H1 (cell line): ENCODE measurements around the gene ARMC5. TPM values are rescaled to one million over a fixed set of nuclear protein-coding genes. Genes with fewer than 3 reads are reported as not detected.

ENCODE experiments used
- CTCF ChIA-PET: fragments of 300-600 bp; sonication (Branson Sonifier 250); formaldehyde crosslinking; loops from one replicate; lab custom pipeline; 2021; ENCODE audit not compliant: partially characterized antibody; lab: Charles Lee
- POLR2A ChIA-PET: fragments of 300-600 bp; sonication (Branson Sonifier 250); formaldehyde crosslinking; loops from one replicate; lab custom pipeline; 2021; ENCODE audit warnings: inconsistent platforms; ENCODE audit not compliant: partially characterized antibody; lab: Charles Lee
- DNase-seq, 2 experiments: peaks; one replicate each; pipeline versions ENCODE4 v3.0.0 to v3.0.0-alpha.2; 2010 to 2022; ENCODE audit warnings: low spot score in 2 of 2, low read depth in 1 of 2, mixed read lengths in 1 of 2
- FAIRE-seq: peaks from 2 replicates; lab custom pipeline; 2011; peaks lifted over from hg19 to GRCh38; lab: Jason Lieb, UNC
- H2AFZ ChIP-seq: 2 replicates; pipeline ENCODE4 v1.8.1; 2012; ENCODE audit warnings: low read length, inconsistent platforms
- H2AK5ac ChIP-seq: 2 replicates; pipeline ENCODE4 v1.6.1; 2013; ENCODE audit warnings: low read depth, low read length
- H2BK120ac ChIP-seq: replicated peaks from 2 replicates; pipeline ENCODE3; 2013; ENCODE audit warnings: low read depth, low read length, inconsistent platforms
- H2BK12ac ChIP-seq: 2 replicates; pipeline ENCODE4 v1.6.1; 2013; ENCODE audit warnings: low read depth, low read length
- H2BK15ac ChIP-seq: 2 replicates; pipeline ENCODE4 v1.6.1; 2013; ENCODE audit warnings: low read length
- H2BK20ac ChIP-seq: 2 replicates; pipeline ENCODE4 v1.6.1; 2013; ENCODE audit warnings: low read length
- H2BK5ac ChIP-seq: 2 replicates; pipeline ENCODE4 v1.6.1; 2013; ENCODE audit warnings: low read depth, low read length
- H3K14ac ChIP-seq: 2 replicates; pipeline ENCODE4 v1.6.1; 2013; ENCODE audit warnings: inconsistent platforms; ENCODE audit not compliant: insufficient read length
- H3K18ac ChIP-seq: 2 replicates; pipeline ENCODE4 v1.6.1; 2013; ENCODE audit warnings: low read length; ENCODE audit errors: extremely low read depth
- H3K23ac ChIP-seq: 2 replicates; pipeline ENCODE4 v1.6.1; 2013; ENCODE audit warnings: inconsistent platforms; ENCODE audit not compliant: insufficient read length
- H3K23me2 ChIP-seq: 2 replicates; pipeline ENCODE4 v1.6.1; 2013; ENCODE audit warnings: low read depth, low read length
- H3K27ac ChIP-seq: 2 replicates; pipeline ENCODE4 v1.6.1; 2011; ENCODE audit warnings: low read depth, low read length, inconsistent platforms
- H3K27me3 ChIP-seq, 4 experiments: replicated peaks in 1 of 4; 1 replicate in 1 of 4; 2 replicates in 3 of 4; pipeline versions ENCODE4 v1.6.1 to v1.8.1; 2011 to 2013; ENCODE audit warnings: low read length in 3 of 4, mild to moderate bottlenecking in 3 of 4, inconsistent platforms in 2 of 4, mixed read lengths in 2 of 4, moderate library complexity in 1 of 4; ENCODE audit not compliant: control insufficient read depth in 3 of 4, insufficient read depth in 3 of 4; ENCODE audit errors: extremely low read depth in 1 of 4
- H3K36me3 ChIP-seq, 4 experiments: 2 replicates each; pipeline versions ENCODE4 v1.6.1 to v1.8.1; 2011 to 2013; ENCODE audit warnings: mild to moderate bottlenecking in 4 of 4, low read length in 3 of 4, moderate library complexity in 2 of 4, control low read depth in 1 of 4, inconsistent platforms in 1 of 4; ENCODE audit not compliant: insufficient read depth in 4 of 4, control insufficient read depth in 2 of 4
- H3K4ac ChIP-seq: replicated peaks from 2 replicates; pipeline ENCODE3; 2013; ENCODE audit warnings: low read length, low read depth, mixed read lengths, inconsistent platforms; ENCODE audit not compliant: insufficient read length
- H3K4me1 ChIP-seq, 4 experiments: replicated peaks in 1 of 4; 1 replicate in 1 of 4; 2 replicates in 3 of 4; pipeline versions ENCODE4 v1.6.1 to v1.8.1; 2011 to 2013; ENCODE audit warnings: low read length in 3 of 4, inconsistent platforms in 2 of 4, mixed read lengths in 1 of 4; ENCODE audit not compliant: insufficient read depth in 4 of 4, control insufficient read depth in 3 of 4
- H3K4me2 ChIP-seq, 2 experiments: 2 replicates each; pipeline versions ENCODE4 v1.6.1 to v1.8.1; 2011 to 2013; ENCODE audit warnings: low read depth in 2 of 2, low read length in 2 of 2, control low read depth in 1 of 2, inconsistent platforms in 1 of 2, mild to moderate bottlenecking in 1 of 2; ENCODE audit not compliant: insufficient read depth in 1 of 2
- H3K4me3 ChIP-seq, 4 experiments: fragments of 200-600, 300-600 bp in 1 of 4; sonication (generic), shearing (Covaris generic), sonication (Bioruptor Twin) in 1 of 4; 2 replicates each; pipeline versions ENCODE4 v1.5.1 to v1.8.1; 2011 to 2016; ENCODE audit warnings: low read length in 4 of 4, low read depth in 3 of 4, control low read depth in 2 of 4, inconsistent platforms in 2 of 4, mild to moderate bottlenecking in 2 of 4, mixed read lengths in 1 of 4, moderate library complexity in 1 of 4; ENCODE audit not compliant: insufficient read depth in 2 of 4; ENCODE audit errors: extremely low read depth in 1 of 4
- H3K56ac ChIP-seq: replicated peaks from 2 replicates; pipeline ENCODE3; 2013; ENCODE audit warnings: low read depth, mild to moderate bottlenecking, mixed read lengths, low read length, inconsistent platforms; ENCODE audit not compliant: insufficient read length
- H3K79me1 ChIP-seq: 2 replicates; pipeline ENCODE4 v1.6.1; 2013; ENCODE audit warnings: low read depth, low read length, control low read depth
- H3K79me2 ChIP-seq, 2 experiments: 2 replicates each; pipeline versions ENCODE4 v1.6.1 to v1.8.1; 2012 to 2013; ENCODE audit warnings: low read length in 2 of 2, mild to moderate bottlenecking in 2 of 2, inconsistent platforms in 1 of 2; ENCODE audit not compliant: insufficient read depth in 2 of 2, control insufficient read depth in 1 of 2
- H3K9ac ChIP-seq, 4 experiments: replicated peaks in 1 of 4; 1 replicate in 1 of 4; 2 replicates in 3 of 4; pipeline versions ENCODE4 v1.6.1 to v1.8.1; 2011 to 2013; ENCODE audit warnings: low read depth in 3 of 4, low read length in 3 of 4, control low read depth in 2 of 4, mild to moderate bottlenecking in 2 of 4, moderate library complexity in 2 of 4, inconsistent platforms in 1 of 4; ENCODE audit errors: extremely low read depth in 1 of 4
- H3K9me3 ChIP-seq, 2 experiments: 2 replicates each; pipeline versions ENCODE4 v1.6.1 to v1.8.1; 2012 to 2013; ENCODE audit warnings: mild to moderate bottlenecking in 2 of 2, moderate library complexity in 2 of 2, control low read depth in 1 of 2, inconsistent platforms in 1 of 2, low read depth in 1 of 2, low read length in 1 of 2, mixed read lengths in 1 of 2; ENCODE audit not compliant: insufficient read depth in 2 of 2
- H4K20me1 ChIP-seq, 2 experiments: replicated peaks in 1 of 2; 2 replicates each; pipeline versions ENCODE3 to v1.8.1; 2011 to 2013; ENCODE audit warnings: inconsistent platforms in 2 of 2, low read length in 2 of 2, mild to moderate bottlenecking in 1 of 2; ENCODE audit not compliant: insufficient read depth in 2 of 2, control insufficient read depth in 1 of 2
- H4K5ac ChIP-seq: 2 replicates; pipeline ENCODE4 v1.6.1; 2013; ENCODE audit warnings: low read length, low read depth, mixed read lengths, inconsistent platforms; ENCODE audit not compliant: insufficient read length
- H4K8ac ChIP-seq: 2 replicates; pipeline ENCODE4 v1.8.0; 2013; ENCODE audit warnings: mild to moderate bottlenecking, moderate library complexity, low read length, inconsistent platforms; ENCODE audit not compliant: insufficient read depth; ENCODE audit errors: extremely low read depth
- H4K91ac ChIP-seq: replicated peaks from 2 replicates; pipeline ENCODE3; 2013; ENCODE audit warnings: low read length, mixed read lengths, inconsistent platforms; ENCODE audit not compliant: insufficient read length
- BCL11A ChIP-seq, 2 experiments: IDR thresholded peaks; one replicate each; pipeline ENCODE4 v1.6.1; 2011; ENCODE audit warnings: low read depth in 2 of 2, low read length in 2 of 2, mild to moderate bottlenecking in 2 of 2
- CTCF ChIP-seq, 3 experiments: IDR thresholded peaks; 1 replicate in 2 of 3; 2 replicates in 1 of 3; pipeline versions ENCODE4 v1.5.1 to v1.6.1; 2011; ENCODE audit warnings: low read length in 3 of 3, mild to moderate bottlenecking in 3 of 3, inconsistent platforms in 2 of 3, low read depth in 1 of 3, moderate library complexity in 1 of 3; ENCODE audit not compliant: insufficient read depth in 1 of 3; ENCODE audit errors: control extremely low read depth in 1 of 3
- GTF2F1 ChIP-seq: IDR thresholded peaks from 2 replicates; pipeline ENCODE4 v1.6.1; 2012; ENCODE audit warnings: low read depth, low read length, improper control_type of control experiment, borderline replicate concordance
- HDAC6 ChIP-seq: IDR thresholded peaks from one replicate; pipeline ENCODE4 v1.7.1; 2012; ENCODE audit warnings: low read depth, mild to moderate bottlenecking, inconsistent platforms, low read length, moderate library complexity
- NANOG ChIP-seq: IDR thresholded peaks from 2 replicates; pipeline ENCODE4 v1.6.1; 2011; ENCODE audit warnings: low read length, low read depth, mild to moderate bottlenecking, inconsistent platforms; ENCODE audit not compliant: insufficient read depth, poor library complexity, severe bottlenecking
- NRF1 ChIP-seq: IDR thresholded peaks from 2 replicates; pipeline ENCODE4 v1.6.1; 2011; ENCODE audit warnings: mild to moderate bottlenecking, low read depth, low read length, improper control_type of control experiment
- POLR2A ChIP-seq, 2 experiments: IDR thresholded peaks; 1 replicate in 1 of 2; 2 replicates in 1 of 2; pipeline ENCODE4 v1.6.1; 2011; ENCODE audit warnings: low read depth in 2 of 2, low read length in 2 of 2, mild to moderate bottlenecking in 2 of 2; ENCODE audit errors: control extremely low read depth in 1 of 2
- RBBP5 ChIP-seq: IDR thresholded peaks from 2 replicates; pipeline ENCODE4 v1.7.1; 2012; ENCODE audit warnings: low read depth, mild to moderate bottlenecking, inconsistent platforms, low read length, moderate library complexity, borderline replicate concordance
- SAP30 ChIP-seq: fragments of 300-600 bp; sonication (generic); IDR thresholded peaks from 2 replicates; pipeline ENCODE4 v1.7.1; 2012; ENCODE audit warnings: low read length, moderate library complexity, mild to moderate bottlenecking, inconsistent platforms; ENCODE audit not compliant: insufficient read depth, insufficient replicate concordance
- SP2 ChIP-seq: IDR thresholded peaks from 2 replicates; pipeline ENCODE4 v1.6.1; 2012; ENCODE audit warnings: mild to moderate bottlenecking, low read length, inconsistent platforms
- SRF ChIP-seq: IDR thresholded peaks from 2 replicates; pipeline ENCODE4 v1.6.1; 2011; ENCODE audit warnings: mild to moderate bottlenecking, low read depth, low read length, moderate library complexity
- TEAD4 ChIP-seq: IDR thresholded peaks from 2 replicates; pipeline ENCODE4 v1.6.1; 2012; ENCODE audit warnings: low read depth, low read length, inconsistent platforms, mixed read lengths
- WGBS, 2 experiments: shearing (Covaris generic) in 1 of 2; methylation state at CpG; one replicate each; pipeline versions ENCODE4 v1.1.6 to v1.1.7; 2013 to 2015; ENCODE audit warnings: low lambda C conversion rate in 2 of 2, mixed read lengths in 2 of 2, inconsistent platforms in 1 of 2, low coverage in 1 of 2, missing lambda C conversion rate in 1 of 2; ENCODE audit not compliant: insufficient replicate concordance in 2 of 2, insufficient coverage in 1 of 2, insufficient read length in 1 of 2; ENCODE audit errors: extremely low coverage in 1 of 2, missing lambda C conversion rate in 1 of 2; 5-methylcytosine and 5-hydroxymethylcytosine counted together
- polyA plus RNA-seq, 7 experiments: library from polyadenylated mRNA; depleted of rRNA in 3 of 7; stranded (reverse) in 5 of 7; unstranded in 2 of 7; fragments of >200 nt in 5 of 7; fragments of 200-250 nt in 2 of 7; gene quantifications; 1 replicate in 5 of 7; 2 replicates in 1 of 7; 4 replicates in 1 of 7; pipeline versions ENCODE4 v1.2.1 to v1.2.3, GENCODE V29; 2011 to 2013; ENCODE audit warnings: missing spikeins in 2 of 7, mixed read lengths in 2 of 7
- total RNA-seq: library from RNA; stranded (reverse); fragmentation: NEBNext Ultra II Directional; extraction: Animal tissue kit (Norgen Biotek cat#: 25700); gene quantifications from 2 replicates; pipeline ENCODE4 v1.2.1, GENCODE V29; 2021

ARMC5 gene
- total and polyA plus RNA-seq, 2 of the 8 experiments (the other 6 are each of a cell fraction or from before 2014, with no cell fraction given) = 7.8 to 8.7 TPM

GRCh38 chr16:31438414-31438813 is 20.9 kb upstream of the ARMC5 start:
- ChIA-PET CTCF (interaction anchor here (1.7 kb wide), 1 partner anchor 13 kb away, joined by 4 read pairs; no protein-coding TSS in a partner anchor), POLR2A (no interaction called here)
- Histone ChIP-seq H3K4ac (no peak overlapping the region), H2BK120ac (no peak overlapping the region), H3K79me1 (no peaks in the 10 kb centered on the region), H3K23ac (no peak overlapping the region), H3K27ac (no peak overlapping the region), H2AFZ (no peak overlapping the region), H3K18ac (no peak overlapping the region), H3K14ac (no peak overlapping the region), H4K8ac (no peak overlapping the region), H2BK5ac (no peak overlapping the region), H3K4me2 (no peak overlapping the region), H3K36me3 (no peaks in the 10 kb centered on the region), H3K4me1 (no peaks in the 10 kb centered on the region; a peak in 1 of 7 replicates), H2BK15ac (no peak overlapping the region), H4K91ac (no peak overlapping the region), H3K23me2 (no peaks in the 10 kb centered on the region; the same call in 1 of the 2 replicates), H2AK5ac (no peak overlapping the region), H3K9me3 (no peaks in the 10 kb centered on the region), H4K20me1 (no peaks in the 10 kb centered on the region), H3K56ac (no peak overlapping the region), H2BK20ac (no peak overlapping the region), H2BK12ac (no peak overlapping the region), H3K27me3 (peaks cover 0 to 2% (median 0%) of the 10 kb centered on the region in 4 experiments; a peak in 1 of 7 replicates), H3K4me3 (no peak overlapping the region), H3K79me2 (no peaks in the 10 kb centered on the region), H3K9ac (no peak overlapping the region), H4K5ac (no peak overlapping the region)
- no peak for DNase-seq
- 63% methylated on average over 2 of the region's 2 CpGs; no CpG with 5 or more reads in 1 of the 2 experiments for WGBS, 2 experiments
- FAIRE-seq = no peak
- TF ChIP-seq RBBP5 (no peak), NANOG (no peak), GTF2F1 (no peak), HDAC6 (no peak), BCL11A (IDR thresholded peaks at IDR 0.05; ENCODE audit: low read depth in 2 of 2, low read length in 2 of 2) (no peak), SAP30 (no peak), SP2 (no peak), NRF1 (no peak), CTCF (IDR thresholded peaks at IDR 0.05; ENCODE audit: control extremely low read depth in 1 of 3, insufficient read depth in 1 of 3, low read depth in 1 of 3, low read length in 3 of 3) (no peak), SRF (no peak), TEAD4 (no peak), POLR2A (IDR thresholded peaks at IDR 0.05; ENCODE audit: control extremely low read depth in 1 of 2, low read depth in 2 of 2, low read length in 2 of 2) (no peak)
